ENCODE results near the gene CLIP4.
A peak's percentile ranks its signal among the peaks of the same experiment; 100 is the strongest.
"Not testable (repeated sequence)": the region's sequence is repeated elsewhere in the genome, so short reads cannot be mapped to it uniquely, and the experiment has no call there.

Gene CLIP4, protein sequence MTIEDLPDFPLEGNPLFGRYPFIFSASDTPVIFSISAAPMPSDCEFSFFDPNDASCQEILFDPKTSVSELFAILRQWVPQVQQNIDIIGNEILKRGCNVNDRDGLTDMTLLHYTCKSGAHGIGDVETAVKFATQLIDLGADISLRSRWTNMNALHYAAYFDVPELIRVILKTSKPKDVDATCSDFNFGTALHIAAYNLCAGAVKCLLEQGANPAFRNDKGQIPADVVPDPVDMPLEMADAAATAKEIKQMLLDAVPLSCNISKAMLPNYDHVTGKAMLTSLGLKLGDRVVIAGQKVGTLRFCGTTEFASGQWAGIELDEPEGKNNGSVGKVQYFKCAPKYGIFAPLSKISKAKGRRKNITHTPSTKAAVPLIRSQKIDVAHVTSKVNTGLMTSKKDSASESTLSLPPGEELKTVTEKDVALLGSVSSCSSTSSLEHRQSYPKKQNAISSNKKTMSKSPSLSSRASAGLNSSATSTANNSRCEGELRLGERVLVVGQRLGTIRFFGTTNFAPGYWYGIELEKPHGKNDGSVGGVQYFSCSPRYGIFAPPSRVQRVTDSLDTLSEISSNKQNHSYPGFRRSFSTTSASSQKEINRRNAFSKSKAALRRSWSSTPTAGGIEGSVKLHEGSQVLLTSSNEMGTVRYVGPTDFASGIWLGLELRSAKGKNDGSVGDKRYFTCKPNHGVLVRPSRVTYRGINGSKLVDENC

DNA sequence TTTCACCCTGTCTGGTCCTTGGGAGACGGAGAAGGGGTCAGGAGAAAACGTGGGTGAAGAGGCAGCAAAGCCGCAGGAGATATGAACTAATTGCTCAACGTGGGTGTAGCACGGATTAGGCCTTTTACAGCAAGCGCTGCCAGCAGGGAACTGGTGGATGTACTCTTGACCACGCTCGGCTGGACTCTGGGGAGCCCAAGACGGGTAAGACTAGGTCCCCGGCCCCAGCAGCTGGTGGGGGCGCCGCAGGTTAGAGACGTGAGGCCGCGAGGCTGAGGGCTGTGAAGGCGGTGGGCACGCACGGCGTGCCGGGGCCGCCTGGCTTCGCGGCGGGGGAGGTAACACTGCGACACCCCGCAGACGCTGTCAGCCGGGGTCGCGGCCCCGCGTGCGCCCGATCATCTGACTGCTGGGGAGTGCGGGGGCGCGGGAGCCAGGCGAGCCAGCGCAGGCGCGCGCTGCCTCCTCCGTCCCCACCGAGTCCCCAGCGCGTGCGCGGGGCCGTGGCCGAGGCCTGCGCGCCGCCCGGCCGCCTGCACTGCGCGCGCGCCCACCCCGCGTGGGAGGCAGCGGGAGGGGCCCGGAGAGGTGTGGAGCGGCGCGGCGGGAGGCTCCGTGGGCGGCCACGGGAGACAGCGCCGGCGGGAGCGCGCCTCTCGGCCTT lies at the start of gene CLIP4:
CLIP4 (plus strand) TSS at position 470 of the 664 bp plus-strand sequence. CDS start 5,974 bp downstream, outside the sequence.
- DNase-seq, result peak; percentile 68

DNA sequence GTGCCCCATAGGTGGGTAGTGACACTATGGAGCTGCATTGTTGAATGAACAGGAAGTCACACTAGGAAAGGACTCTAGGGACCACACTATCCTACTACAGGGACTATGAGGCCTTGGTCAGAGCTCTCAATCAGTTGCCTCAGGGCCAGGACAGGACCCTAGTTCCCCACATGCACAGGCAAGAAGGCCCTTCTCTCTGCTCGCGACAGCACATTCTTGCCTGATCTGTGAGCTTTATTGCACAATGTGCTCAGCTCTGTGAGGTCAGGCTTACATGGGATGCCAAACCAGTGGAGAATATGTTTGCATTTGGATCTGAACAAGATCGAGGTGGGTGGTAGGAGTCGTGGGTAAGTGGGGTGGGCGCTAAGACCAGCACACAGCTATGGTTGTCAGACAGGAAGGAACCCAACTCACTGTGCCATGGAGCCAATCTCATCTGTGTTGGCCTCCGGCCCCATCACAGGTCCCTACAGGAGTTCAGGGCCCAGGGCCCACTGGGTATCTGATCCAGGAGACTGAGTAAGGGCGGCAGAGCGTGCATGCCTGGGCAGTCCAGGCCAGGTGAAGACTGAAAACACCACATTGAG lies 48.8 kb upstream of the CLIP4 start:
- no peak for DNase-seq

DNA sequence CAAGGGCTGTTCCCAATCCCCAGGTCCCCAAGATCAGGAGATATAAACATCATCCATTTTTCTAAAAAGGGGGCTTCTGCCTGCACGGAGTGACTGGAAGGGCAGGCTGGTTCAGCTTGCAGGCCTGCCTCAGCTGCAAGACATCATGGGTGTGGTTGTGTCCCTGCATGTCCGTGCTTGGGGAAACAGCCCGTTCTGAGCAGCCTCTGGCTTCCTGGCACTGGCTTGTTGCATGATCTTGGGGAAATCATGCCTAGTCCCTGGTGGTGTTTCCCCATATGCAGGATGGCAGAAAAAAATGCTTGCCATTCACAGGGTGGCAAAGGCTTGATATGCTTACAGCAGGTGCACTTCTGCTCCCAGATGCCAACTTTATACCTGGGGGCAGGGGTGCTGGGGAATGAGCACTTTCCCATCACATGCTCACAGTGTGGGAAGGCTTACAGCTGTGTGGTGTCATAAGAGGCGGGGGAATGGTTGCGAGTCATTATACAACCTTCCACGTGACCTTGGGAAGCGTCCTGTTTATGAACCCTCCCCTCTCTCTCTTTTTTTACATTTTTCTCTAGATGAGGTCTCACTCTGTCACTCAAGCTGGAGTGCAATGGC lies 48.1 kb upstream of the CLIP4 start:
- no peak for DNase-seq

DNA sequence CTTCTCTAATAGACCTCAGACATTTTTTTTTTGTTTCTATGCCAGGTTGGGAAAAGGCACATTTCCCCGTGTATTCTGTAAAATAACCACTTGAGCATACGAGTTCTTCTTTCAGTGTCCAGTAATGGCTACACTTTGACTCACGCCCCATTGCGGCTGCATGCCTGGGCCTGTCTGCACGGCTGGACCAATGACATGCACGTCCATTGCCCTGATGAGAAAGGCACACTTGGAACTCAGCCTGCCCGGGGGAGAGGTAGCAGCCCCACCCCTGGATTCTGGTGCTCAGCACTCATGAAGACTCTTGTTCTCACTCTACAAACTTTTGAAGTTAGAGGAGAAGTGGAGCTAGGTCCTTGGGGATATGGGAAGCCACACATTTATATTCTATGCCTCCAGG lies 46.7 kb upstream of the CLIP4 start:
- DNase-seq, result no peak

DNA sequence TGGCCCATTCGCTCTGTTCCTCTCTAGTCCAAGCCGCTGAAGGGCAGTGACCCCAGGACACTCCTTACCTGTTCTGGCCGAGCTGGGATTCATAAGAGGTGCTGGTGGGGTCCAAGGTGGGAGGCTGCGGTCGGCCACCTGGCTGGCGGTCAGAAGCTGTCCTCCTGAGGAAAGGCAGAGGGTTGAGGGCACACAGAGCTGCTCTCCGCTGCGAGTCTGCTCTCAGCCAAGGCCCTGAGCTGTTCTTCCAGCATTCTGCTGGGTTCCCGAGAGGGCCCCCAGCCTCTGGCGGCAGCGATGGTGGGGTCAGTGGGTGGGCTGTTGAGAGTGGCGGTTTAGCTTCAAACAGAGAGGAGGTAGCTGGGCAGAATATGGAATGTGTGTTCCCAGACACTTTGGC lies 44.7 kb upstream of the CLIP4 start:
- DNase-seq, result peak; percentile 34

DNA sequence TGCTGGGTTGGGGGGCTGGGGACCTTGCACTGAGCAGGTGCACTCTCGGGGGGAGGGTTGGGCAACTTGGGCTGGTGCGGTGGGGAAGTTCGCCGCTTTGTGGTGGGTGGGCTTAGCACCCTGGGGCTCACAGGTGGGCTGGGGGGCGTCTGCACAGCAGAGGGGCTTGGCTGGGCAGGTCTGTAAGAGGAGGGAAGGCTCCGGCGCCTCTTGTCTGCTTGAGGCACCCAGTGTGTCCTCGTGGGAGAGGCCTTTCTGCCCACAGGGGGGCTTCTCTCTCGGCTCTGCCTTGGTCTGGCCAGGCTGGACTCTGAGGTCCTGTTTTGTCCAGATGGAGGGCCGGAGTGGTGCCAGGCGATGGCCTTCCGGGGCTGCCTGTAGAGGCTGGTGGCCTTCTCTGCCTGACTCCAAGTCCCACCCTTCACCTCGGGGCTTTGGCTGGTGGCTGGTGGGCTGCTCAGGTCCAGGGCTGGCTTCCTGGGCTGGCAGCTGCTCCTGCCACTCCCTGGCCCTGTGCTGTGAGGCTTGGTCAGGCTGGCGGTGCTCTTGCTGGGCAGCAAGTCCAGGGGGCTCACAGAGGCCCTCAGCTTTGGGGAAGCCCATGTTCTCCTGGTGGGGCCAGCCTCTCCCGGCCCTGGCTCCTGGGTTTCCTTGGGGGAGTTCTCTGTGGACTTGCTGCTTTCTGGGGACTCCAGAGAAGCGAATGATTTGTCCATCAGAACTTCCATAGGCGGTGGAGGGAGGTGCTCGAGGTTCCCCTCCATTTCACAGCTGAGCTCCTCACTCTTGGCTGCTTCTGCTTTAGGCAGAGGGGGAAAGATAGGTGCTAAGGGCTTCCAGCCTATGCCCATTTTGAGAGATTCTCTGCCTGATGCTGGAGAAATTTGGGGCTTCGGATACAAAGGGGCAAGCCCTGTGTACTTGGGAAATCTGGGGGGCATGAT lies 43.9 kb upstream of the CLIP4 start:
- DNase-seq, result peak; percentile 34

DNA sequence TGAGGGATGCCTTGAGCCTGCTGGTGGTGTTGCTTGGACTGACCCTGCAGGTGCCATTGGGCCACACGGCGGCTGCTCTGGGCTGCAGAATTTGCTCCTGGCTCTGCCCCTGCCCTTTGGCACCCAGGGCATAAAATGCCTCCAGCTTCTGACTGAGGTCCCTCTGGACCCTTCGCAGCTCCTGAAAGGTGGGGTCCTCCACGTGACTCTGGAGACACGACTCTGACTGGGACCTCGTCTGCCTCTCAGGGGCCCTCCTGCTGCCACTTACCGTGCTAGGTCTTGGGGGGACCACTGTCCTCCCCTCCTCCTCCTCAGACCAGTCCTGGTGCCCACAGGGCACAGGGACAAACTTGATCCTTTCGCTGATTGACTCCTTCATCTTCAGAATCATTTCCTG lies 43.0 kb upstream of the CLIP4 start:
- DNase-seq, result peak; percentile 10

DNA sequence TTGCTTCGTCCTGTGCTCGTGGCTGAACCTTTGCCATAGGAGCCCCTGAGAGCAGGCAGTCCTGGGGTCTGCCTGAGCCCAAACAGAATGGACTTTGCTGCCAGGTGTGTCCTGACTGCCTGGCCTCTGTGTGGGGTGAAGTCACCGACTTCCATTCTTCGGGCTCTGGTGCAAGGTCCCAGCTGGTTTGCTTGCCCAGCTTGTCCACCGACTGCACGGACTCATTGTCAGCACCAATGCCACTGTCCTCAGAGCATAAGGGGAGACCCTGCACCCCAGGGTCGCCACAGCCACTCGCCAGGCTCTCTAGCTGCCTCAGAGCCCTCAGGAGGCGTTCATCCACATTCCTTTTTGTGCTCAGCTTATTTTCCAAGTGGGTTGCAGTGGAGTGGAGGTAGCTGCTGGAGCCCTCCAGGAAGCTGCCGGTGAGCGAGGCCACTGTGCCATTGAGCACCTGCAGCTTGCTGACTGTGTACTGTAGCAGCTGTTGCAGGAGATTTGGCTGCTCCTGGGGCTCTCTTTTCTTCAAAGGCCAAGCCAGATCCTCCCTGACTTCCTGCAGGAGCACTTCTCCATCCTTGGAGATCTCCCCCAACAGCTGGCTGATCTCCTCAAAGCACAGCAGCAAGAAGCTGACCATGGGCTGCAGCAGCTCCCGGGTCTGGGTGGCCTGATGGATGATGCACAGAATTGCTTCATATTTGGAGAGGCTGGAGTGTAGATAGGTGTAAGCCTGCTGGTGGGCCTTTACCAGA lies 42.1 kb upstream of the CLIP4 start:
- peak; percentile 26 for DNase-seq

DNA sequence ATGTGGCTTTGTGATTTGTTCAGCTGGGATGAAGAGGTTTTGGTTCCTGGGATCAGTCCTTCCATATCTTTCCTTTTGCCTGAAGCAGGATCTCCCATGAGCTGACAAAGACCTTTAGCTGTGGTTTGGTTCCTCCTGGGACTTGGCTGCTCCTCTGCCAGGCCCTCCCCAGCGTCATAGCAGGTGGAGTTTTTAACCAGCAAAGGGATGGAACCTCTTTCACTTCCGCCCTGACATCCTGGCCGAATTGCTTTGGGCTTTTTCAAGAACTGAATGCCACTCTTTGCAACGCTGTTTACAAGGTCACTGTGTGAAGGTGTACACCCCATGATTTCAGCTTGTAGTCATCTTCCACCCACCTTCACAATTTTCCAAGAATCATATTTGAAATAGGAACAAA lies 41.3 kb upstream of the CLIP4 start:
- peak; percentile 6 for DNase-seq

DNA sequence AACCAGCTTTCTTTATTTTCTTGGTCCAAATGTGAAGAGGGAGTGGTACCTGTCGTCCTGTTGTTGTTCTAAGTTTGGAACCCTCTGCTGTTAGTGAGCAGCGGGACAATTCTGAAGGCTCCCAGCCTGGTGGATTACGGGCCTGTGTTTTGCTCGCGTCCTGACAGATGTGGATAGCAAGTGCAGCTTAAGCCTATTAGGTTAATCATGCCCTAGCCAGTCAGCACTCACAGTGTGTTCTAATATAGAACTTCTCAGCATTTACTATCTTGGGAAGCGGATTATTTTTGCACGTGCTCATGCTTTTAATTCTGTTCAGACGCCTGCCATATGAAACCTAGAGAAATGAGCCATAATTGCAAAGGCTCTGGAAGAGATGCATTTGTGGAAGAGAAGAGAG lies 40.8 kb upstream of the CLIP4 start, which contains the start of gene PCARE:
PCARE (minus strand) TSS at position 113 of the 400 bp plus-strand sequence. CDS start 262 bp downstream, outside the sequence.
- no peak for DNase-seq

DNA sequence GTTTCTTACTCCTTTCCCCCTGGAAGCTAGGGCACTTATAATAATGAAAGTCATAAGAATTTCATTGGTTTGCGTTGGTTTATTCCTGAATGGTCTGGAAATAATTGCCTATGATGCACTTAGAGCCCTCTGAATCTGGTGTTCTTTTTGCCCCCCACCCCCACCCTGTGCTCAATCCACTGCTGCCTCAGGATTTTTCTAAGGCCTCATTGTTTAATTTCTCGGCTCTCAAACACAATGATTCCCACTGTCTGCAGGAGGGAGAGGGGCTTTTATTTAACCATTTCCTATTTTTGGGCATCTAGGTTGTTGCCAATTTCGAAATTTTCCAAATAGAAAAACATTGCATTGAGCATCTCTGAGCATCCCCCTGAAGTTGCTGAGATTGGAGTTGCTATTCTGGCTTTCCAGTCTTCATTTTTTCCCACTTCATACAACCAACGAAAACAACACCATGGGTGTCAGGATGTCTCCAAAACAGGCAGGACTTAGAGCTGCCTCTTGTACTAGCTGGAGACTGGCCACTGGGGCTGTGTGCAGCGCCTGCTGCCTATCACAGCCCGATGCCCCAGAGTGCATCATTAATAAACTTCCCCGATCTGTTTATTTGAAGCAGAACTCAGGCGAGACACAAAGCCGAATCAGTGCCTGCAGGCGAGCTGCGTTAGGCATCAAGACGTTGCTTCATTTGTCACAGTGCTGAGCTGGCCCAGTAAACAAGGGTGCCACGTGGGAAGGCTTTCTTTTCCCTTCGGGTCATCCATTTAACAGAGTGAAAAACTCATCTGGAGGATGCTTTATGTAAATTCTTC lies 39.1 kb upstream of the CLIP4 start:
- DNase-seq, result no peak

DNA sequence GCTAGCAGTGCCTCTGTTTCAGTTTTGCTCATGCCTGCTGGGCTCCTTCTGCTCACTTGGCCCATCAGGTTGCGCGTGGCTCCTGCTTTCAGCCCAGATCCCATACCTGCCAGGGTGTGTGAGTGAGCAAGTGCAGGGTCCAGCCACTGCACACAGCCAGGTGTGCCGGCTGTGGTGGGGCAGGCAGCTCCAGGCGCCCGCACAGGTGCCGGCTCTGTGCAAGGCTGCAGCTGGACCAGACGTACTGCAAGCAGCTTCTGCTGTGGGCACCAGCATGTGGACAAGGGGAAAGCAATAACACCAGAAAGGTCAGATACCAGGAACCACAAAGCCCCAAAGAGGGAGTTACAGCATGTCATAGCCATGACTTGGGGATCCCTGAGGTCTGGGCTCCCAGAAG lies 35.3 kb upstream of the CLIP4 start:
- DNase-seq, result no peak

DNA sequence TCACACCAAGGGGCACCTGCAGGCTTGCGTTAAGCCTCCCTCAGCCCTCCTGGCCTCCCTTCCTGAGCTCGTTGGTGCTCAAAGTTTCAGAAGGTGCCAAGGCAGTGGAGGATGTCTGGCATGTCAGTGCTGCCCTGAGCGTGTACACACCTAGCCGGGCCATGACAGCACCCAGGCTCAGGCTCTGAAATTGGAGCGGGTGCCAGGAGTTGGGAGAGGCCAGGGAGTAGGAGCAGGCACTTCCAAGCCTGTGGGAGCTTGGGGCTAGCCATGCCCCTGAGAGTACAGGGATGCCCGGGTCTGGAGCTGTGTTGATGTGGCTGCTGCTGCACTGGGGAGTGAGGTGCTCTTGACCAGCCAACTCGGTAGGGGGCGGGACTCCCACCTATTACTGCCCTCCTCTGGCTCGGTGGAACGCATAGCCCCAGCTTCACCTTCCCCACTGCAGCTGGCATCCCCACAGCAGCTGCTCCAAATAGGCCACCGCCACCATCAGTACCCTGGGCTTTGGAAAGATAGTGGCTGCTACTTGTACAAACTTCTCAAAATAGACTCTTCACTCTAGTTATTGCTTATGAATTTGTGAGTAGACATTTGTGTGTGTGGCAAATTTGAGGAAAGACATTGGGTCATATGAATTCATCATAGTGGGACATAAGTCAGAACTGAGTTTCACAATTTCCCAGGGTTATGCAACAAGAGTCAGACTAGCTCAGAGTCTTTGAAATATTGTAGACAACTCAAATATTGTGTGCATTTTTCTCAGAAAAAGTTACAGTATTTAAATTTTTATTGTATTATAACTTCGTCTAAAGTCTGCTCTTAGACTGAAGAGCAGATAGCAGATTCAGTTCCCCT lies 34.1 kb upstream of the CLIP4 start:
- DNase-seq, result no peak

DNA sequence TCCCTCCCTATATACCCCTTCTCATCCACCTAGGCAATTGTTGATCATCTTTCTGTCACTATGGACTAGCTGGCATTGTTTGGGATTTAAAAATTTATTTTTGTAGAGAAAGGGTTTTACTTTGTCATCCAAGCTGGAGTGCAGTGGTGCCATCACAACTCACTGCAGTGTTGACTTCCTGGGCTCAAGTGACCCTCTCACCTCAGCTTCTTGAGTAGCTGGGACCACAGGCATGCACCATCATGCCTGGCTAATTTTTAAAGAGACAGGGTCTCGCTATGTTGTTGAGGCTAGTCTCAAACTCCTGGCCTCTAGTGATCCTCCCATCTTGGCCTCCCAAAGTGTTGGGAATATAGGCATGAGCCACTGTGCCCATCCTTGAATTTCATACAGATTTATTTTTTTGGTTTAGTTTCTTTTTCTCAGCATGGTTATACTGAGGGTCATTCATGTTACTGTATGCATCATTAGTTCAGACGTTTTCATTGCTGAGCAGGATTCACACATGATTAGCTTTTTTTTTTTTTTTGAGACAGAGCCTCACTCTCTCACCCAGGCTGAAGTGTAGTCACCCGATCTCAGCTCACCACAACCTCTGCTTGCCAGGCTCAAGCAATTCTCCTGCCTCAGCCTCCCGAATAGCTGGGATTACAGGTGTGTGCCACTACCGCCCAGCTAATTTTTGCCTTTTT lies 32.3 kb upstream of the CLIP4 start:
- DNase-seq, result no peak

DNA sequence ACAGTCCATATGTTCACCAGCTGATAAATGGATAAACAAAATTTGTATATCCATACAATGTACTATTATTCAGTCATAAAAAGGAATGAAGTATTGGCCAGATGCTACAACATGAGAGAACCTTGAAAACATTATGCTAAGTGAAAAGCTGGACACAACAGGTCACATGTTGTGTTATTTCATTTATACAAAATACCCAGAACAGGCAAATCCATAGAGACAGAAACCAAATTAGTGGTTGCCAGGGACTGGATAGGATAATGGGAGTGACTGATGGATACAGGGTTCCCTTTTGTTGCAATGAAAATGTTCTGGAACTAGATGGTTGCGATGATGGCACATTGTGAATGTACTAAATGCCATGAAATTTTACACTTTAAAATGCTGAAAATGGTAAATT lies 30.7 kb upstream of the CLIP4 start:
- no peak for DNase-seq

DNA sequence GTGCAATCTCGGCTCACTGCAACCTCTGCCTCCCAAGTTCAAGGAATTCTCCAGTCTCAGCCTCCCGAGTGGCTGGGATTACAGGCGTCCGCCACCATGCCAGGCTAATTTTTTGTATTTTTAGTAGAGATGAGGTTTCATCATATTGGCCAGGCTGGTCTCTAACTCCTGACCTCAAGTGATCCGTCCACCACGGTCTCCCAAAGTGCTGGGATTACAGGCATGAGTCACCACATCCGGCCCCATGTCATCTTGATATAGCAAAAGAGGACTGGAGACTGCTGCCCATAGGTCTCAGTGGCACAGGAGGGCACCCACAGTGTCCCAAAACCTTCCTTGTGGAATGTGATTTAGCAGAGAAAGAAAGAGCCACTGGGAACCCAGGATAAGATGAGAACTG lies 24.9 kb upstream of the CLIP4 start:
- DNase-seq, result not testable (repeated sequence)

DNA sequence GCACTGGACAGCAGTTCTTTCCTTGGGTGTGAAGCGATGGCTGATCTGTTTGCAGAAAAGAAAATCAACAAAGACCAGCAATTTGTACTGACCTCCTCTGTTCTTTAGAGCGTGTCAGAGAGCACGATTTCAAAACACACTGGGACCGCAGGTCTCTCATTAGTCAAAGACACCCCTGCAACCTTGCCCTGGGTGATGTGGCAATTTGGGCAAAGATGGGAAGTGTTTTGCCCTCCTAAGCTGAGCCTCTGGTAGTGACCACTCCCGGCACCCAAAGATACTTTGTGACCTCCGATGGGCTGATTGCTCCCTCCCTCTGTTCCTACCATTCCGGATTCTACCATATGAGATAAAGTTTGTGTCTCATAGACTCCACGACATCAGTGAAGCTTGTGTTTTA lies 18.2 kb upstream of the CLIP4 start:
- no peak for DNase-seq

DNA sequence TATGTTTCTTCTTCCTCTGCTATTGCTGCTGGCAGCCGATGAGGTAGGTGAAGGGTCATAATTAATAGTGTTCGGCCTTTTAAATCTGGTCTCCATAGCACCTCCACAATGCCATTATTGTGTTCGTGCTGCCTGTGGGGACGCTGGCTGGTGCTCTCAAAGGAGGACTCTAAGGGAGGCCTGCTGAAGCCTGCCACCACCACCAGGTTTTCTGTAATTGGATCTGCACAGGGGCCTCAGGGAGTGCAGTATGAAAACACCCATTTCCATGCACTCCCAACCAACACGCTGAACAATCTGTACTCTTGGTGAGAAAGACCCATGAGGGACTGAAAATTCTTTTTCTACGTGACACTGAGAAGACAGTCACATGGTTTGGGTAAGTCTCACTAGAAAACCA lies 17.6 kb upstream of the CLIP4 start:
- no peak for DNase-seq
